GM19397 (cell line): ENCODE measurements around the gene CBFB.
"Not testable (repeated sequence)": the region's sequence is repeated elsewhere in the genome, so short reads cannot be mapped to it uniquely, and the experiment has no call there.

Experiments used
- ATAC-seq: cut with Tn5 transposase; IDR thresholded peaks from one replicate; pipeline ENCODE4 v1.9.1; 2021; ENCODE audit warnings: mild to moderate bottlenecking, moderate library complexity; ENCODE audit not compliant: unreplicated experiment

The CBFB gene

DNA sequence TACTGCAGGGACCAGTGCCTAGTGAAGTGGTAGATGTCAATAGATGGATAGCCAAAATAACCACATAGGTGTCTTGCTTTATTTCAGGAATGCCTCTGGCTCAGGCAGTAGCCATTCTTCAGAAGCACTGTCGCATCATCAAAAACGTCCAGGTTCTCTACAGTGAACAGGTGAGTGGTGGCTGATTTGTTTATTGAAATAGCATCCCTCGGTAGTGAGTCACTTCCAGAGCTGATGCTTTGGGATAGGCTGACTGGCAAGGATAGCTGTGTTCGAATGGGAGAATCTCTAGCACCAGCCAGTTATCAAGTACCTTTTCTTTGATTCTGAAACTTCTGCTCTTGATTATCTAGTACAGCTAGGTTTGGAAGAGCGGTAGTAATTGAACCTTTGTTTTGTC is 91.1 kb downstream of the CBFB start:
- no peak for ATAC-seq

DNA sequence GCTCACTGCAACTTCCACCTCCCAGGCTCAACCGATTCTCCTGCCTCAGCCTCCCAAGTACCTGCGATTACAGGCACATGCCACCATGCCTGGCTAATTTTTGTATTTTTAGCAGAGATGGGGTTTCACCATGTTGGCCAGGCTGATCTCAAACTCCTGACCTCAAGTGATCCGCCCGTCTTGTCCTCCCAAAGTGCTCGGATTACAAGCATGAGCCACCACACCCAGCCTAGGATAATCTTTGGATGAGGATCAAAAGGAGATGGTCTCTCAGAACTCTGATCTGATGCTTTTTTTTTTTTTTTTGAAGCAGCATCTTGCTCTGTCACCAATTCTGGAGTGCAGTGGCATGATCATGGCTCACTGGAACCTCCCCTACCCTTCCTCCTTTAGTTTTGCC is 93.8 kb downstream of the CBFB start:
- ATAC-seq, result not testable (repeated sequence)

DNA sequence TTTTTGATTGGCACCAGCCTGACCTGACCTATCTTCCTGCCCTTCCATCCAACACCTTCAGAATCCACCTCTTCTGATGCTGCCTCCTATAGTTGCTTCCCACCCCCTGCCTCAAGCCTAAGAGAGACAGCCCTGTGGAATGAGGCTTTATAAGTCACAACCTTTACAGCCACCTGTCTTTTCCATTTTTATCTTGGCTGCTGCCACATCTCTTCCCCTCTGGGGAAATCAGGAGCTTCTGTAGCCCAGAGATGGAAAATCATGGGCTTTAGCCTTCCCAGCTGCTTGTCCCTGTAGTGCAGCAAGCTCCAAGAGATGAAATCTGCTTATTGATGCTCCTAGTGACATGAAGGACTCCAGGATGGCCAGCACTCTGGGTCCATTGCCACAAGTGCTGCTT is 99.5 kb downstream of the CBFB start:
- ATAC-seq, result no peak

DNA sequence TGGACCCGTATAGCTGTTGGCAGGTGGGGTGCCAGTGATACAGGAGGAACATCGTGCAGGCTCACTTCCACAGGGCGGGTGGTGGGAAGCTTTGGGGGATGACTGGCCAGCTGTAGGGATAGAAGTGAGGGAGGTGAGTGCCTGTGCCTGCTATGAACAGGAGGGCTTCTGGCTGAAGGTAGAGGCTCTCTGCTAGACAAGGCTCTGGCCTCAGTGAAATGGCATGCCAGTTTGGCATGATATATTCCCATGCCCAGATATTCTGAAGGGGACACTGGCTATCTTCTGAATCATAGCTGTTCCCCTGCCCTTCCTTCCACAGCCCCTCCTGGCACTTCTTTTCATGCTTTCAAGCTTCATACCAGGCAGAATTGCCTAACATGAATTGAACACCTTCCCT is 99.9 kb downstream of the CBFB start:
- no peak for ATAC-seq

DNA sequence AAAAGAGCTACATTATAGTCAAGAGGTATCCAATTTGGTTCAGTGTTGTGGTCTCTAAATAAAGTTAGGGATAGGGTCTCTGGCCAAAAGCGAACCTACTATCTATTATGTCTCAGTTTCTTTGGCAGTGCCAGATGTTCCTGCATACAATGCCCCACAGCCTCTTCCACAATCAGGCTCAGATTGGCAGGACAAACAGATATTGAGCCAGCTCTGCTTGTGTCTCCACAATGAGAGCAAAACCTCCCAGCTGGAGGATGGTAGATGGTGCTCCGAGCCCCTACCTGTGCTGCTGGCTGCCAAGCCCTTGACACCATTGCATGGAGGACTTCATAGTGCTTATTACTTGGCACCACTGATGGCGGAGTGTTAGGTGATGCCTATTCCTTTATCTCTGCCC is 100.5 kb downstream of the CBFB start:
- ATAC-seq, result no peak

DNA sequence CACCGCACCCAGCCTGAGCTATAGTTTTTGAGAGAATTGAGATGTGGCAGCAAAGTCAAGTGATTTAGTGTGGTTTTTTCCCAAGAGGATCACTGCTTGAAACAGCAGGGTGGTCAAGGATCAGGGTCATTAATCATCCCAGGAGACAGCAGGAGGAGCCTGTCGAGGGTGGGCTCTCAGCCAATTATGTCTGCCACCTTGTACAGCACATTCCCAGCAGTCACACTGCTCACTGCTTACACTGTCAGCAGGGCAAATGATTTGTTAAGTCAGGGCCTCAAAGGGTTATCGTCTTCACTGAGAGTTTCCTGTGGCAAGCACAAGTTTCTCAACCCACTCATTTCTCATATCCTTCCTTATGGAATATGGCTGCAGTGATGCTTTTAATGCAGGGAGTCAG is 108.7 kb downstream of the CBFB start:
- no peak for ATAC-seq

DNA sequence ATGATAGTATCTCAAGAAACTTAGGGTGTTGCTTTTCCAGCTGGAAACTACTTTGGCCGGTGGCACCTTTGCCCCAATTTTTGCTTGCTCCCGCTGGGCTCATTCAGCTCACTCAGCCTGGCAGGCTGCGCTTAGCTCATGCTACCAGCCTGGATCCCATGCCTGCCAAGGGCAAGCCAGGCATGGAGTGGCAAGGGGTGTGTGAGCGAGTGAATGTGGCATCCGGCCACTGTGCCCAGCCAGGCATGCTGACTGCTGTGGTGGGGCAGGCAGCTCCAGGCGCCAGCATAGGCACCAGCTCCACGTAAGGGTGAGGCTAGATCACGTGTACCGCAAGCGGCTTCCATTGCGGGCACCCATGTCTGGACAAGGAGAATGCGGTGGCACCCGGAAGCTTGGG is 112.4 kb downstream of the CBFB start:
- ATAC-seq, result no peak

DNA sequence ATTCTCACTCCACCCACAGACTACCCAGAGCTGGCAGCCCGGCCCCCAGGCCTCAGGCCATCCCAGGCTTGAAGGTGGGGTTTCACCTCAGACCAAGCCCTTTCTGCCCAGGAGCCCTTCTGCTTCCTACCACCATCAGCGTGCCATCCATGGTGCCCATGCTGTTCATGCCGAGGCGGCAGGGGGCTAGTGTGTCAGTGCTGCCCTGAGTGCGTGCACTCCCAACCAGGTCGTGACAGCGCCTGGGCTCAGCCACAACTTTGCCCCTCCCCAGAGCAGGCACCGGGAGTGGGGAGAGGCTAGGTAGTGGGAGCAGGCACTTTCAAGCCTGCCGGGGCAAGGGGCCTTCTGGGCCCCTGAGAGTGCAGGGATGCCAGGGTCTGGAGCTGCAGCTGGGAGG is 113.4 kb downstream of the CBFB start:
- no peak for ATAC-seq

DNA sequence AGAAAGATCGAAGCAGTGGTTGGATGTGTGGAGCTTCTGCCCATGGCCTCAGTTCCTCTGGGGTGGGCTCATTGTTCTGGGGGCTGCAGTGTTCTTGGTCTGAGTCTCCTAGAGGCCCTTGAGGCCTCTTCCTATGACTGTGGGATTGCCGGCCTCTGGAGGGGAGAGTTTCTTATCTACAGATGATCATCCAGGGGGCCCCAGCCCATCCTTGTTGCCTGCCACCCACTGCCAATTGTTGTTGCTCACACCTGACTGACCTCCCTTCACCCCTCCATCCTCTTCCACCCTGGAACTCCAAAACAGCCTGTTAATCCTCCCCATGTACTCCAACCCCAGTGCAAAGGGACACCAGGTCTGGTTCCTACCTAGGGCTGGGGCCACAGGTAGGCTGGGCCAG is 116.0 kb downstream of the CBFB start:
- ATAC-seq, result no peak

DNA sequence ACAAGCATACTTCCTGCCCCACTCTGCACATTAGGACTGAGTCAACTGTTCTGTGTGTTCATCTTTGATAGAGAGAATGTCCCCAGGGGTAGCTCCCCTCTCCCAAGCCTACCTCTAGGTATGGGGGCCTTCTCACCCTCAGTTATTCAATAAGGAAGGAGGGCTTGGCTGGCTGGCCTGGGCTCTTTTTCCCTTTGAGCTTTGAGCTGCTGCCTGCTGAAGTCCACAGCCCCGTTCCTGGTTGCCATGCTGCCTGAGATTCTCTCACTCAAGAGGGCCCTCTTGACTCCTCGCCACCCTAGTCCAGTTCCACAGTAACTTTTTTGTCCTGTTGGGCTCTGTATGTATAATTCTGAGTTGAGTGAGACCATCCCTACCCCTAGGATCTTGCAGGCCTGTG is 116.8 kb downstream of the CBFB start:
- ATAC-seq, result no peak

DNA sequence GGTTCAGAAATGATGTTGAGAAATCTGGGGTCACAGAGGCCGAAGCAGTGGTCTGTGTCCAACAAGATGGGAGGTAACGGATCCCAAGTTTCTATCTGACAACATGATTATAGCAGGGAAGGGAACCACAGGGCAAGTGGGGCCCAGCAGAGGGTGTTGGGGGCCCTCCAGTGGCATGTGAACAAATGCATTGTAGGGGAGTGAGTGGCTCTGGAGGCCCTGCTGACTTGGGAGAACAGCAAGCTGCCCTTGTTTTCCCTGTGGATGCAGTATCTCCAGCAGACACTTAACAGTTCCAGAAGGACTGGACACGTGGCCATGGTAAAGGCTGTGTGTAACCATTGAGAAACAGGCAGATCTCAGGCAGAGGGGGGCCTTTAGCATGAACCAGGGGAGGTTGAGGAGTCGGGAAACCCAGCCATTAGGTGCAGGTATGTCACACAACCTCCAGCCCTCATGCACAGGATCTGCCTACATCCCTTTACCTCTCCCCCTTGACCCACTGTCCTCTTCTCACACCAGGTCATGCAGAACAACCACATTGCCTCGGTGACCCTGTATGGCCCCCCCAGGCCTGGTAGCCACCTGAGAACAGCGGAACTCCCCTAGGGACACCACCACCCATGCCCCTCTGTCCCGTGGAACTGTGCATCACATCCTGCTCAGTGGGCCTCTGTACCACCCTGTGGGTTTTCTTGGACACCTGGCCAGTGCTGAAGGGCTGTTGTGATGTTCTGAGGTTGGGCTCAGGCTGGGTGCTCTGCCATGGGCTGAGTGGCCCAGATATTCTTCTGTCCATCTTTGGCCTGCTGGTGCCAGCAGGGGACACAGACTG is 117.8 kb downstream of the CBFB start:
- no peak for ATAC-seq

DNA sequence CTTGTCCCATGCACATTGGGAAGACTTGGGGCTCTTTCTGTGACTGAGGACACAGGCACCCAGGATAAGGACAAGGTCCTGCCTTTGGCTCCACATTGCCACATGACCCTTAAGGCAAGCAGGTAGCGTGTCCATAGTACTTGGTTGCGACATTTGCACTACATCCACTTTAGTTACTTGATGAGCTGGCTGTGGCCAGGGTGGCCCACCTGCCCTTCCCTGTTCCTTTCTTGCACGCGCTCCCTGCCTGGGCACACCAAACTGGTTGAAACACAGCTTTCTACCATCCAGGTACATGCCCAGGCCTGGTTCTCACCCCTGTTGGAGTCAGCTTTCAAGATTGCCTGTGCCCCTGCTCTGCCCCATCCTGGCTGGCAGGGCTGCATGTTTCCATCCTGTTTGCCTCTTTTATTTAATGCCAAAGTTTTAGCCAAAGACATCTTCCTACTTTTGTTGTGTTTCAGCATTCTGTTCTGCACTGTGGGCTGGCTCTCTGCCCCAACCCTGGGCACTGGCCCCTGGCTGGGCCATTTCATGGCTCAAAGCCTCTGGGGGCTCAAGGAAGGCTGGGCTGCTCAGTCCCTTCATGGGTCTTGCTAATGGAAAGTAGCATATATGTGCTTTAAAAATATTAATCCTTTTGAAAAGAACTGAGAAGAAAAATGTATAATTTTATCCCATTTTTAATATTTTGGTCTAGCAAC is 118.6 kb downstream of the CBFB start:
- no peak for ATAC-seq

DNA sequence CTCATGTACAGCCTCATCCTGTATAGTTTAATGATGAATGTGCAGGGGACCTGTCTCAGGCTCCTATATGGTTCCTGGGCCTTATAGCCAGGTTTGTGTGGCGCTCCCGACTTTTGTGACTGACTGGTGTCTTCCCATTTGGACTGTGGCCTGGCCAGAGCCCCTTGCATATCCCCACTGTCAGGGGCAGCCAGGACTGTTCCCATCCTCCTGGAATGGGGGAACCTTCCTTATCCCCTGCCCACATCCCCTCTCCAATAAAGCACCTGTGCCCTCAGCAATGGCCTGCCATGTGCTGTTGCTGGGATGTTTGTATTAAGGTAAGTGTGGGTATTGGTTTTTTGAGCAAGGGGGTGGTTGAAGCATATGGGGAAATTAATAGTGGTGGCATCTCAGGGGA is 119.3 kb downstream of the CBFB start:
- ATAC-seq, result no peak

DNA sequence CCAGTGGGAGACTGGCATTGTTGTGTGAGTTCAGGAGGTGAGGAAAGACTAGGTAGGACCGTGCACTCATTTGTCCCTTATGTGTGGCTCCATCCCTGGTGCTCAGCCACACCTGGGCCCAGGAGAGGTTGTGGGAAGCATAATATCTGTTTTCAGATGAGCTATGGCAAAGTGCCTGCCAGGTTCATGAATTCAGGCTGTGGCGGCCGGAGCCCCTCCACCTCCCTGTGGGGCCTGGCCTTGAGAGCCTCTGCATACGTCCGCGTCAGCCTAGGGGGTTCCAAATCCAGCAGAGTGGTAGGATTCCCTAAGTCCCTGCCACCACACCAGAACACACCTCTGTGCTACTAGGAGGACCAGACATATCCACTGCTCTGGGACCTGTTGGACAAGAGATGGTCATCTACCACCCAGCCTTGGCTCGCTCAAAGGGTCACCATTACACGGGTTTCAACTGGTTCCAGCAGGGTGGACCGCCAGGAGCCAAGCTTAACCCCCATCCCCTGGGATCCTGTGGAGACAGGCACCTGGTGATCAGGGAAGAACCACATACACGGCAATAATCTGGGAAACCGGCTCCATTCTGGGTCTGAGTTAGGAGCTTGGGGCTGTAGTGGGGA is 119.8 kb downstream of the CBFB start:
- no peak for ATAC-seq

DNA sequence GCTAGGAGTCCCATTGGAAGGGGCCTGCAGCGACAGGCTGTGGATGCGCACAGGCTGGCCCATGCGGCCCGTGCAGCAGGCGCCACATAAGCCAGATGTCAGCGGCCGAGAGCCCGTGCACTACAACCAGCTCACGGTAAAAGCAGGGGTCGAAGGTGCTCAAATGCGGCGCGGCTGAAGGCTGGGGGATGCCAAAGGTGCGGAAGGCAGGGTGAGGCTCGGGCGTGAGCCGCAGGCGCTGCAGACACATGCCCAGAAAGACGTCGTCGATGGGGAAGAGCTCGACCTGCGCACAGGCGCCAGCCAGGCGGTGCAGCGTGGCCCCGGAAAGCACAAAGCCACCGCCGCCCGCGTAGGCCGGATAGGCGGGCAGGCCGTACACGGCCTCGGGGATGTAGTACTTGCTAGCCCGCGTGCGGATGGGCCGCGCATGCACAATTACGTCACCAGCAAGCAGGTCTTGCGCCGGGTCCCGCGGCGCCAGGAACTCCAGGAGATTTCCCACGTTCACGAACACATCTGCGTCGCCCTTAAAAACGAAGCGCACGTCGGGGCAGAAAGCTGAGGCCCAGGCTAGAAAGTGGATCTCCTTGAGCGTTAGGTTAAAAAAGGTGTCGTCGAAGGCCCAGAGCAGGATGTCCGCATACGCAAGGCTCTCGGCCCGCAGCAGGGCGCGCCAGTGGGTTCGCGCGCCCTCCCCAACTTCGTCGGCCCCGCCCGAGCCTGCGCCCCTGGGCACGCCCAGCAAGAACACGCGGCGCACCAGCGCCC is 120.5 kb downstream of the CBFB start:
- no peak for ATAC-seq

DNA sequence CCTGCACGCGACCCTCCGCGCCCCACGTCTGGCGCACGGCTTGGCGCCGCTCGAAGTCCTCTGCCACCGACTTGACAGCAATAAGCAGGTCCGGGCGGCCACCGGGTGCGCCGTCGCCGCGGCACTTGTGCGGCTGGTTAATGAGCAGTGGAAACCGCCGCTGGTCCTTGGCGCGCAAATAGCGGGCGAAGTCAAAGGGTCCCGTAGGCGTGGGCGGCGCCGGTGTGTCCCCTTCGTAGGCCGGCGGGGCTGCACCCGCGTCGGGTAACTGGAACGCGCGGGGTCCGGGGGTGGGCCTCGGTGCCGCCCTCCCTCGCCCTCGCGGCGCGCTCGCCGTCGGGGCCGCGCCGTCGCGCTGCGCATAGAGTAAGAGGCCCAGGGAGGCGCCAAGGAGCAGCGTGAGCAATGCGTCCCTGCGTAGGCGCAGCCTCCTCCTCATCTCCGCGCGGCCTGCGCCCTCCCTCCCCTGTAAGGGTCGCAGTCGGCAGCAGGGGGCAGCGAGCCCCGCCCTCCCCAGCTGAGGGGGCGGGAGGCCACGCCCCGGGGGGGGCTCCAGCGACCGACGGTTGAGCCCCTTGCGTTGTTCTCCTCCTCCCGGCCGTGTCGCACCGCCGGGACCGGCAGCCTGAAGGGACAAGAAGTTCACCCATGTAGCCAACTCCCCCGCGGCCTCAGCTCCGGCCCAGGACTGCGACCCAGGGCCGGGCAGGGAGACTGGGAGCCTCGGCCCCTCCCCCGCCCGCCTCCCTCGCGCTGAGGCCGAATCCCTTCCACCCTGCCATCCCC is 121.3 kb downstream of the CBFB start:
- peak; percentile 34 for ATAC-seq
